C4-2B (cell line): ENCODE data around the gene GGCX.

Experiments
- ZFX ChIP-seq: fragments of 450-650 bp; IDR thresholded peaks from 2 replicates; pipeline ENCODE4 v1.6.1; 2017
- TF ChIP-seq, protein P1 (sequence below): fragments of 450-650 bp; conservative IDR thresholded peaks from 2 replicates; pipeline ENCODE4 v1.5.1; 2017; ENCODE audit warnings: mild to moderate bottlenecking

DNA sequence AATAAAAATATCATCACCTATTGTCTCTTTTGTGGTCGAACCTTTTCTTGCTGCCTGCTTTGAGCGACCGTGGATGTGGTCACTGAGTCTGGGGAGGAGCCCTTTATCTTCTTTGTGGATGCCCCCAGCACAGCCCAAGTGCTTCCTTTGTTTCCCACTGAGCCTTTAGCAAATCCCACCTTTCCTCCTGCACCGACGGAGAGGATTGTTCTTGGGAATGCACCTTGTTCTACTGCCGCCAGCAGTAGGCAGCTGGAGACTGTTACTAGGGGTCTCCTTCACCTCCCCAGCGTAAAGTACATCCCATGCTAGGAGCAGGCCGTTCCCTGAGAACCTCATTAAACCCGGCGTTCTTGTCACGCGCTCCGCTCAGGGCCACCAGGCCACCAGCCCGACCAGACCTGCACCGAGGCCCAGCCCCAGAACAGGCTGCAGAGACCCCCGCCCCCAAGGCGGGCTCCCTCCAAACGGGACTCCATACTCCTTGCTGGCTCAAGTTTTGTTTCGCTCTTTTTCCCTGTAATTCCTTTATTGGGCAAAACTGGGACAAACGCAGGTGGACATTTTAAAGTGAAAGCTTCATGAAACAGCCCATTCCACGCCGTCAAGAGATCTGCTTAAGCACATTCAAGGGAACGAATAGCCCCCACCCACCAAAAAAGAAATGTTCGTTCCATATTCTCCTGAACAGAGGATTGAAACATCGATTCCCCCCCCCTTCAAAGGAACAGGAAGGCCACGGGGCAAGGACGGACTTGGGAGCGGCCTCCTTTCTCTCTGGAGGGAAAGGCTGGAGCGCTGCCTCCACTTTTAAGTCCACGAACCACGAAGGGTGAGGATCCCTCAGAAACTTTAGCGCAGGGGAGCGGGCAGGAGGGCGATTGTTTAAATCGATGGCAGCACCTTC is 23.4 kb downstream of the GGCX start:
- TF ChIP-seq, protein P1, sequence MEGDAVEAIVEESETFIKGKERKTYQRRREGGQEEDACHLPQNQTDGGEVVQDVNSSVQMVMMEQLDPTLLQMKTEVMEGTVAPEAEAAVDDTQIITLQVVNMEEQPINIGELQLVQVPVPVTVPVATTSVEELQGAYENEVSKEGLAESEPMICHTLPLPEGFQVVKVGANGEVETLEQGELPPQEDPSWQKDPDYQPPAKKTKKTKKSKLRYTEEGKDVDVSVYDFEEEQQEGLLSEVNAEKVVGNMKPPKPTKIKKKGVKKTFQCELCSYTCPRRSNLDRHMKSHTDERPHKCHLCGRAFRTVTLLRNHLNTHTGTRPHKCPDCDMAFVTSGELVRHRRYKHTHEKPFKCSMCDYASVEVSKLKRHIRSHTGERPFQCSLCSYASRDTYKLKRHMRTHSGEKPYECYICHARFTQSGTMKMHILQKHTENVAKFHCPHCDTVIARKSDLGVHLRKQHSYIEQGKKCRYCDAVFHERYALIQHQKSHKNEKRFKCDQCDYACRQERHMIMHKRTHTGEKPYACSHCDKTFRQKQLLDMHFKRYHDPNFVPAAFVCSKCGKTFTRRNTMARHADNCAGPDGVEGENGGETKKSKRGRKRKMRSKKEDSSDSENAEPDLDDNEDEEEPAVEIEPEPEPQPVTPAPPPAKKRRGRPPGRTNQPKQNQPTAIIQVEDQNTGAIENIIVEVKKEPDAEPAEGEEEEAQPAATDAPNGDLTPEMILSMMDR, result no peak
- no peak for TF ChIP-seq ZFX
